ENCODE data around the gene ROBO4.

DNA sequence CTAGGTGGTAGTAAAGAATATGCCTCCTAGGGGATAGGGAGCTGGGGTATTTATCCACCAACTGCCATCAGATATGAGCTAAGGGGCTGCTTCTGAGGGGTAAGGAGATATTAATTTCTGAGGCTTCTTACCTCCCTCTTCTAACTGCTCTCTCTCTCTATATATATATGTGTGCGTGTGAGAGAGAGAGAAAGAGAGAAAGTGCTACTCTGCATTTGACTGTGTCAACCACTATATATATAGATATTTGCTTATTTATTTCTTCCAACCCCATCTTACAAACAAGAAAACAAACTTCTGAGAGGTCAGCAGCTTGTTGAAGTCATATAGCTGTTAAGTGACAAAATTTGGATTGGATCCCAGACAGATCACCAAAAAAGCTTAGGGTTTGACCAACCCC, 44.0 kb upstream of the ROBO4 start:
- TF ChIP-seq FOXK2 (IDR thresholded peaks at IDR 0.05) (no peak), SP1 (IDR thresholded peaks at IDR 0.05) (no peak), NFRKB (IDR thresholded peaks at IDR 0.05) (no peak), ELF4 (IDR thresholded peaks at IDR 0.05) (no peak), TARDBP (IDR thresholded peaks at IDR 0.05) (no peak), BHLHE40 (IDR thresholded peaks at IDR 0.05; ENCODE audit: borderline replicate concordance) (no peak), ZNF384 (IDR thresholded peaks at IDR 0.05) (no peak), HDGF (IDR thresholded peaks at IDR 0.05; ENCODE audit: borderline replicate concordance) (no peak), FOXM1 (IDR thresholded peaks at IDR 0.05; ENCODE audit: borderline replicate concordance) (no peak), SUZ12 (IDR thresholded peaks at IDR 0.05) (no peak), FOXA1 (IDR thresholded peaks at IDR 0.05) (no peak)
- TF ChIP-seq, protein P1, sequence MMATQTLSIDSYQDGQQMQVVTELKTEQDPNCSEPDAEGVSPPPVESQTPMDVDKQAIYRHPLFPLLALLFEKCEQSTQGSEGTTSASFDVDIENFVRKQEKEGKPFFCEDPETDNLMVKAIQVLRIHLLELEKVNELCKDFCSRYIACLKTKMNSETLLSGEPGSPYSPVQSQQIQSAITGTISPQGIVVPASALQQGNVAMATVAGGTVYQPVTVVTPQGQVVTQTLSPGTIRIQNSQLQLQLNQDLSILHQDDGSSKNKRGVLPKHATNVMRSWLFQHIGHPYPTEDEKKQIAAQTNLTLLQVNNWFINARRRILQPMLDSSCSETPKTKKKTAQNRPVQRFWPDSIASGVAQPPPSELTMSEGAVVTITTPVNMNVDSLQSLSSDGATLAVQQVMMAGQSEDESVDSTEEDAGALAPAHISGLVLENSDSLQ (IDR thresholded peaks at IDR 0.05), result no peak

Measured in HEK293T (cell line).